Uterus (tissue), 2 donors: ENCODE measurements around the gene ZNF418.

Experiments used
- CTCF ChIP-seq, 4 experiments: fragments of 200-600 bp in 2 of 4; fragments of 450-650 bp in 2 of 4; sonication (generic) in 2 of 4; IDR thresholded peaks; one replicate each; pipeline ENCODE4 v1.5.1; 2016 to 2019; ENCODE audit warnings: antibody characterized with exemption in 4 of 4, mild to moderate bottlenecking in 2 of 4, moderate library complexity in 1 of 4
- POLR2A ChIP-seq, 2 donors: fragments of 450-650 bp; IDR thresholded peaks; one replicate each; pipeline ENCODE4 v1.6.1; 2016; ENCODE audit warnings: antibody characterized with exemption in 2 of 2, mild to moderate bottlenecking in 1 of 2, moderate library complexity in 1 of 2

DNA sequence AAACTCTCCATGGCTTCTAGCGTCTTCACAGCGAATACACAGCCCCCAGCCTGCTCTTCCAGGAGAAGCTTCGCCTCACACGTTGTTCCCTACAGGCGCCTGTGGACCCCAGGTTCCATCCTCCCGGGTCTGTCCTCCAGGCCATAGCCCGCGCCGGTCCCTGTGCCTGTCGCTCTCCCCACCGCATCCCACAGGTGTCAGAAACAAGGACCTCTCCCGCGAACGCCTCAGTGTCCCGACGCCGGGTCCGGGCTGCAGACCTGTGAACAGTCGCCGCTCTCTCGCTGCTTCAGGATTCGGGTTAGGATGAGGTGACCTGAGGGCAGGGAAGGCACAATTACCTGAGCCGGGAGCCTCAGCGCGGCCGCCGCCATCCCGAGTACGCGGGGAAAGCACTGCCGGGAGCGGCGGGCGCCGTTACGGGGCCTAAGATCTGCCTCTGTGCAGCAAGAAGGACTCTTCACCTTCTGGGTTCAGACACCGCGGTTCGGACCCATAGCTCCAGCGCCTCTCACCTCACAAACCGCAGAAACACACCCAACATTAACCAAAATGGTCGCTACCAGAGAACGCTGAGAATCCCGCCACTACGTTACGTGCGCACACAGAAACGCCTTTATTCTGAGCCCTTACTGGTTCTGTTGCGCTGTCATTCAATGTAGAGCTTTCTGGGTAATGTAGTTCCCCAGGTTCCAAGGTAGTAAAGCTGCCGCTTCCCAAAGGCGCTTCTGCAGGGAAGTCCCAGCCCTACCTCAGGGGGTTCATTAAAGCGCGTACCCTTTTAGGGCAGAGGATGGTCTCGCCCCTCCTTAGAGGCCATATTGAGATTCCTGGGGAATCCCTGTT is at the start of gene ZNF418:
- no peak for TF ChIP-seq CTCF (IDR thresholded peaks at IDR 0.05)
- TF ChIP-seq POLR2A (IDR thresholded peaks at IDR 0.05) = no peak
